Measurements from ENCODE around the gene MED7. TPM values are rescaled to one million over a fixed set of nuclear protein-coding genes. Genes with fewer than 3 reads are reported as not detected.

MED7 gene
- total RNA-seq, 1 experiment from 2014 or later = 11.2 TPM

GRCh38 chr5:157109744-157110143 lies 32.9 kb downstream of the MED7 start (continued):
- TF ChIP-seq, protein P1, sequence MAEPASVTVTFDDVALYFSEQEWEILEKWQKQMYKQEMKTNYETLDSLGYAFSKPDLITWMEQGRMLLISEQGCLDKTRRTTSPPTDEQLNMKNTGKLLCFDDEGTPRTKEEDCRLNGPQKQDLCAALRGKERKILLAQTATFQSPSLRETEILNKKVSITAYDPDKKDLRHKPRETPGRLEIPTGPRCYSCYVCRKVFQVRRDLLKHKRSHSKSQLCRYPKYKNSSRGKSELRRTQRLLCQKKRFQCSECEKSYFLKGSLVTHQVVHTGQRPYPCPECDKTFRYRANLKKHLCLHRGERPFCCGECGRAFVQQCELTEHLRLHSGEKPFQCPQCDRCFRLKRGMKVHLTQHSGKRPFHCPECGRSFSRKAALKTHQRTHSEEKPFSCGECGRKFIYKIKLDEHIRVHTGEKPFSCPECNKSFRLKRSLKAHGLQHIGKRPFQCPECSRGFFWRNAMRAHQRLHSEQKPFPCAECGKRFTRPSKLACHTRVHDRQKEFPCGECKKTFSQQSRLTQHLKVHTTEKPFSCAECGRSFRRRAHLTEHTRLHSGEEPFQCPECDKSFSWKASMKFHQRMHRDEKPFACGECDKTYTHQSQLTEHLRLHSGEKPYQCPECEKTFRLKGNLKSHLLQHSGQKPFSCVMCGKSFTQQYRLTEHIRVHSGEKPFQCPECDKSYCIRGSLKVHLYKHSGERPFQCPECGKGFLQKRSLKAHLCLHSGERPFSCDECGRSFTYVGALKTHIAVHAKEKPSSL (CRISPR knock-in tag; conservative IDR thresholded peaks at IDR 0.05) = no peak
- TF ChIP-seq MLX (CRISPR knock-in tag; IDR thresholded peaks at IDR 0.05) = no peak
- TF ChIP-seq, protein P2, sequence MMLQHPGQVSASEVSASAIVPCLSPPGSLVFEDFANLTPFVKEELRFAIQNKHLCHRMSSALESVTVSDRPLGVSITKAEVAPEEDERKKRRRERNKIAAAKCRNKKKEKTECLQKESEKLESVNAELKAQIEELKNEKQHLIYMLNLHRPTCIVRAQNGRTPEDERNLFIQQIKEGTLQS (CRISPR knock-in tag; conservative IDR thresholded peaks at IDR 0.05) = no peak
- TF ChIP-seq ZNF532 (CRISPR knock-in tag; IDR thresholded peaks at IDR 0.05; ENCODE audit: borderline replicate concordance) = no peak

DNA sequence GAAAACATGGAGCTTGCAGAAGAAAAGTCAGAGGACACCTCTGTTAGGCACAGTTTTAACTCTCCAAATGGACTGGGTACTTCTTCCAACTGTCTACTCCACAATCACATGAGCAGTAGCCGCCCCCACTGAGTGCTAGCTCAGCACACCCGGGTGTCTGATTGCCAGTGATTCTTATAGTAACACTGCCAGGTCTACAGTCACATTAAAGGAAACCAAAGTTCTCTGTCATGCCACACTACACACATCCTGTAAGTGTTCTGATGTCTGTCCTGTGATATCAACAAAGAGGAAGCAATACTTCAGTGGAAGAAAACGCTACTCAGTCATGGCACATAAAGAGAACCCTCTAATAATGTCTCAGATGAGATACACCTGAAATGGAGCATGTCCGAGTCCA lies 33.7 kb downstream of the MED7 start, which contains the start of gene HAVCR2:
Gene HAVCR2, minus strand, starts transcription at position 69 of the 400 bp plus-strand sequence. Its CDS starts 61 bp downstream, at position 8.
- TF ChIP-seq RELA (CRISPR knock-in tag; IDR thresholded peaks at IDR 0.05; ENCODE audit: borderline replicate concordance) = no peak
- no peak for TF ChIP-seq NR2C2 (CRISPR knock-in tag; IDR thresholded peaks at IDR 0.05)
- TF ChIP-seq ESRRA (CRISPR knock-in tag; IDR thresholded peaks at IDR 0.05; ENCODE audit: borderline replicate concordance) = no peak
- no peak for TF ChIP-seq SP1 (CRISPR knock-in tag; conservative IDR thresholded peaks at IDR 0.05)
- TF ChIP-seq NFYB (CRISPR knock-in tag; conservative IDR thresholded peaks at IDR 0.05; ENCODE audit: low read depth) = no peak
- TF ChIP-seq CREM (CRISPR knock-in tag; IDR thresholded peaks at IDR 0.05) = no peak
- TF ChIP-seq ZNF671 (CRISPR knock-in tag; IDR thresholded peaks at IDR 0.05) = no peak
- no peak for TF ChIP-seq ZSCAN18 (CRISPR knock-in tag; IDR thresholded peaks at IDR 0.05)
- TF ChIP-seq TCF7 (CRISPR knock-in tag; IDR thresholded peaks at IDR 0.05; ENCODE audit: low read depth) = no peak
- no peak for TF ChIP-seq MXD4 (CRISPR knock-in tag; IDR thresholded peaks at IDR 0.05; ENCODE audit: borderline replicate concordance)
- TF ChIP-seq ZNF317 (CRISPR knock-in tag; IDR thresholded peaks at IDR 0.05; ENCODE audit: borderline replicate concordance, low read depth) = no peak
- TF ChIP-seq ZNF416 (CRISPR knock-in tag; IDR thresholded peaks at IDR 0.05) = no peak
- no peak for TF ChIP-seq ZNF423 (CRISPR knock-in tag; IDR thresholded peaks at IDR 0.05)
- TF ChIP-seq, protein P1 (CRISPR knock-in tag; conservative IDR thresholded peaks at IDR 0.05) = no peak
- no peak for TF ChIP-seq CREB1 (CRISPR knock-in tag; IDR thresholded peaks at IDR 0.05)
- TF ChIP-seq JAZF1 (CRISPR knock-in tag; IDR thresholded peaks at IDR 0.05) = no peak
- TF ChIP-seq NR3C1 (CRISPR knock-in tag; conservative IDR thresholded peaks at IDR 0.05; ENCODE audit: low read depth) = no peak
- no peak for TF ChIP-seq GABPB1 (CRISPR knock-in tag; IDR thresholded peaks at IDR 0.05)
- TF ChIP-seq, protein P3, sequence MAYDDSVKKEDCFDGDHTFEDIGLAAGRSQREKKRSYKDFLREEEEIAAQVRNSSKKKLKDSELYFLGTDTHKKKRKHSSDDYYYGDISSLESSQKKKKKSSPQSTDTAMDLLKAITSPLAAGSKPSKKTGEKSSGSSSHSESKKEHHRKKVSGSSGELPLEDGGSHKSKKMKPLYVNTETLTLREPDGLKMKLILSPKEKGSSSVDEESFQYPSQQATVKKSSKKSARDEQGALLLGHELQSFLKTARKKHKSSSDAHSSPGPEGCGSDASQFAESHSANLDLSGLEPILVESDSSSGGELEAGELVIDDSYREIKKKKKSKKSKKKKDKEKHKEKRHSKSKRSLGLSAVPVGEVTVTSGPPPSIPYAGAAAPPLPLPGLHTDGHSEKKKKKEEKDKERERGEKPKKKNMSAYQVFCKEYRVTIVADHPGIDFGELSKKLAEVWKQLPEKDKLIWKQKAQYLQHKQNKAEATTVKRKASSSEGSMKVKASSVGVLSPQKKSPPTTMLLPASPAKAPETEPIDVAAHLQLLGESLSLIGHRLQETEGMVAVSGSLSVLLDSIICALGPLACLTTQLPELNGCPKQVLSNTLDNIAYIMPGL (CRISPR knock-in tag; IDR thresholded peaks at IDR 0.05) = no peak
- TF ChIP-seq ZNF263 (CRISPR knock-in tag; IDR thresholded peaks at IDR 0.05; ENCODE audit: low read depth) = no peak
- ATAC-seq = no peak
- no peaks in the 10 kb centered on the region for H3K36me3 Mint-ChIP-seq
- no peak for DNase-seq (ENCODE audit: low spot score)
- ChIA-PET CTCF (no interaction called here), POLR2A (no interaction called here)
- no peak within 1 kb of the TSS for H3K27ac Mint-ChIP-seq
- peaks cover 5% of the 10 kb centered on the region; the same call in 1 of the 2 replicates for H3K4me1 Mint-ChIP-seq
- H3K4me3 Mint-ChIP-seq = no peak within 1 kb of the TSS
- H3K9me3 Mint-ChIP-seq = no peaks in the 10 kb centered on the region
- no peaks in the 10 kb centered on the region for H3K27me3 Mint-ChIP-seq (ENCODE audit: low read depth)

All from WTC11 (cell line).